Measurements from ENCODE around the gene SSU72. TPM values are rescaled to one million over a fixed set of nuclear protein-coding genes. Genes with fewer than 3 reads are reported as not detected.
"Not testable (repeated sequence)": the region's sequence is repeated elsewhere in the genome, so short reads cannot be mapped to it uniquely, and the experiment has no call there.

SSU72 gene
- total and polyA plus RNA-seq, 2 donors (not counting 3 experiments of a cell fraction or from before 2014, with no cell fraction given) = 85.9 to 129 TPM

DNA sequence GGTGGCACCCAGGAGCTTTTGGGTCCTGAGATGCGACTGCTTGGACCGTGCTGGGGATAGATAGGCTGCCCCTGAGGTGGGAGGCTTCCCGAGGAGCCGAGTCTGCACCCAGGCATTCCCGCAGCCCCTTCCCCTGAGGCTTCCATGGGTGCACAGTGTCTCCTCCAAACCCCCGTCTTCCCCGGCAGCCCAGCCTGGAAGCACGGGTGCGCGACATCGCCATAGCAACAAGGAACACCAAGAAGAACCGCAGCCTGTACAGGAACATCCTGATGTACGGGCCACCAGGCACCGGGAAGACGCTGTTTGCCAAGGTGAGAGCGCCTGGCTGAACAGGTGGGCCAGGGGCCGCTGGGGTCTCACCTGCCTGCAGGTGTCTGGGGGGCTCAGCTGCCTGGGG lies 51.0 kb downstream of the SSU72 start:
- H3K4me2 ChIP-seq (ENCODE audit: insufficient read depth, low read length) = not testable (repeated sequence)

DNA sequence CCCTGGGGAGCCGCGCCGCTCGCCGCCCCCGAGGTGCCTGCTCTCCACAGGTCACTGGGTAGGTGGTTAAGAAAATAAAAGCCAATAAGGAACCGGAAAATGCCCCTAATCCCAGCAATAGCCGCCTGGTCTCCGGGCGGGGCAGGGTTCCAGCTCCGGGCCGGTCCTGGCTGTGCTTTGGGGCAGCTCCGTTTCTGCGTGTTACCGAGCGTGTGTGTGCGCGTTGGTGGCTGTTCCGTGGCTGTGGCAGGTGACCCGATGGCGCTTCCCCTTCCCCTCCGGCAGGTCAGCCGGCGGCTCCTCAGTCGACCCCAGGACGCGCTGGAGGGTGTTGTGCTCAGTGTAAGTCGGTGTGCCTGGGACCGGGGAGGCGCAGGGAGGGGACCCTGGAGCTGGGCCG lies 51.4 kb downstream of the SSU72 start:
- BruUV-seq (replicated peaks); FAIRE-seq; DNase-seq (ENCODE audit: low read depth, low spot score); H3K27ac ChIP-seq (ENCODE audit: insufficient read depth, low read depth, low read length); H3K27me3 ChIP-seq (ENCODE audit: control insufficient read depth in 2 of 2, insufficient read depth in 2 of 2, low read length in 2 of 2); CTCF ChIA-PET; intact Hi-C loops (cut with micrococcal nuclease); H3K4me3 ChIP-seq (replicated peaks in 1 of 3; ENCODE audit: insufficient read depth in 1 of 3, low read depth in 1 of 3, low read length in 3 of 3); H2AFZ ChIP-seq (ENCODE audit: low read depth, low read length); POLR2A ChIA-PET; H3K9ac ChIP-seq (replicated peaks; ENCODE audit: extremely low read depth, insufficient read depth, low read length); H3K4me1 ChIP-seq (ENCODE audit: control insufficient read depth, extremely low read depth, insufficient read depth, low read length); H3K79me2 ChIP-seq (ENCODE audit: control insufficient read depth, insufficient read depth, low read length); H3K9me1 ChIP-seq (replicated peaks; ENCODE audit: control insufficient read depth, extremely low read depth, insufficient read depth, low read length); H3K9me3 ChIP-seq (replicated peaks; ENCODE audit: control insufficient read depth, insufficient read depth, low read length); H3K4me2 ChIP-seq (ENCODE audit: insufficient read depth, low read length); dilution Hi-C loops (cut with MboI; ENCODE audit: extremely low pct_ligation_motif_present, low sequenced_read_pairs); H4K20me1 ChIP-seq (replicated peaks; ENCODE audit: control insufficient read depth, extremely low read depth, insufficient read depth, low read length): not testable (repeated sequence)
- H3K36me3 ChIP-seq (ENCODE audit: control insufficient read depth in 2 of 2, extremely low read depth in 1 of 2, insufficient read depth in 2 of 2, low read length in 2 of 2) = peaks cover 4 to 19% of the 10 kb centered on the region in 2 experiments

More for the DNA sequence above, 51.0 kb downstream of the SSU72 start:
- BruUV-seq (replicated peaks); H2AFZ ChIP-seq (ENCODE audit: low read depth, low read length); dilution Hi-C loops (cut with MboI; ENCODE audit: extremely low pct_ligation_motif_present, low sequenced_read_pairs); H3K9me1 ChIP-seq (replicated peaks; ENCODE audit: control insufficient read depth, extremely low read depth, insufficient read depth, low read length); H3K27ac ChIP-seq (ENCODE audit: insufficient read depth, low read depth, low read length); H3K27me3 ChIP-seq (ENCODE audit: control insufficient read depth in 2 of 2, insufficient read depth in 2 of 2, low read length in 2 of 2); H3K4me3 ChIP-seq (replicated peaks in 1 of 3; ENCODE audit: insufficient read depth in 1 of 3, low read depth in 1 of 3, low read length in 3 of 3); DNase-seq (ENCODE audit: low read depth, low spot score); H3K79me2 ChIP-seq (ENCODE audit: control insufficient read depth, insufficient read depth, low read length); H3K9me3 ChIP-seq (replicated peaks; ENCODE audit: control insufficient read depth, insufficient read depth, low read length); FAIRE-seq; CTCF ChIA-PET; POLR2A ChIA-PET; intact Hi-C loops (cut with micrococcal nuclease); H3K4me1 ChIP-seq (ENCODE audit: control insufficient read depth, extremely low read depth, insufficient read depth, low read length); H3K9ac ChIP-seq (replicated peaks; ENCODE audit: extremely low read depth, insufficient read depth, low read length); H4K20me1 ChIP-seq (replicated peaks; ENCODE audit: control insufficient read depth, extremely low read depth, insufficient read depth, low read length): not testable (repeated sequence)
- peaks cover 4 to 18% of the 10 kb centered on the region in 2 experiments for H3K36me3 ChIP-seq (ENCODE audit: control insufficient read depth in 2 of 2, extremely low read depth in 1 of 2, insufficient read depth in 2 of 2, low read length in 2 of 2)

DNA sequence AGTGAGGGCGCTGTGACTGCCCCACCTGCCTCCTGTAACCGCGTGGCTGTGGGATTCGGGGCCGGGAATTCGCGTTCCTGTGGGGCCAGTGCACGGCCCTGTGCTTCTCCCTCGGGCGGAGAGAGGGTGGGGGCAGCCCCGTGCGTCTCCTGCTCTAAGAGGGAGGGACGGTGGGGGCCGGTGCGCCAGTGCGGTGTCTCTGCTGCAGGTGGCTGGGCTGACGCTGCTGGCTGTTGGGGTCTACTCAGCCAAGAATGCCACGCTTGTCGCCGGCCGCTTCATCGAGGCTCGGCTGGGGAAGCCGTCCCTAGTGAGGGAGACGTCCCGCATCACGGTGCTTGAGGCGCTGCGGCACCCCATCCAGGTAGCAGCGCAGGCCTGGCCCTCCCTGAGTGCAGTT lies 52.1 kb downstream of the SSU72 start:
- peaks cover 4 to 26% of the 10 kb centered on the region in 2 experiments for H3K36me3 ChIP-seq (ENCODE audit: control insufficient read depth in 2 of 2, extremely low read depth in 1 of 2, insufficient read depth in 2 of 2, low read length in 2 of 2)
- FAIRE-seq; H3K4me3 ChIP-seq (replicated peaks in 1 of 3; ENCODE audit: insufficient read depth in 1 of 3, low read depth in 1 of 3, low read length in 3 of 3); H3K4me1 ChIP-seq (ENCODE audit: control insufficient read depth, extremely low read depth, insufficient read depth, low read length); H3K27ac ChIP-seq (ENCODE audit: insufficient read depth, low read depth, low read length); H3K27me3 ChIP-seq (ENCODE audit: control insufficient read depth in 2 of 2, insufficient read depth in 2 of 2, low read length in 2 of 2); H4K20me1 ChIP-seq (replicated peaks; ENCODE audit: control insufficient read depth, extremely low read depth, insufficient read depth, low read length); intact Hi-C loops (cut with micrococcal nuclease); BruUV-seq (replicated peaks); H2AFZ ChIP-seq (ENCODE audit: low read depth, low read length); H3K9me3 ChIP-seq (replicated peaks; ENCODE audit: control insufficient read depth, insufficient read depth, low read length); H3K4me2 ChIP-seq (ENCODE audit: insufficient read depth, low read length); H3K79me2 ChIP-seq (ENCODE audit: control insufficient read depth, insufficient read depth, low read length); POLR2A ChIA-PET; DNase-seq (ENCODE audit: low read depth, low spot score); dilution Hi-C loops (cut with MboI; ENCODE audit: extremely low pct_ligation_motif_present, low sequenced_read_pairs); H3K9ac ChIP-seq (replicated peaks; ENCODE audit: extremely low read depth, insufficient read depth, low read length); H3K9me1 ChIP-seq (replicated peaks; ENCODE audit: control insufficient read depth, extremely low read depth, insufficient read depth, low read length): not testable (repeated sequence)
- CTCF ChIA-PET = interaction anchor here (1.4 kb wide), 1 partner anchor 18 kb away, joined by 5 read pairs; no protein-coding TSS in a partner anchor
